ENCODE data around the gene TNFRSF25. TPM values are rescaled to one million over a fixed set of nuclear protein-coding genes. Genes with fewer than 3 reads are reported as not detected.

TNFRSF25 gene
- total and polyA plus RNA-seq, 2 experiments from 2014 or later: 13.6 to 25.3 TPM

DNA sequence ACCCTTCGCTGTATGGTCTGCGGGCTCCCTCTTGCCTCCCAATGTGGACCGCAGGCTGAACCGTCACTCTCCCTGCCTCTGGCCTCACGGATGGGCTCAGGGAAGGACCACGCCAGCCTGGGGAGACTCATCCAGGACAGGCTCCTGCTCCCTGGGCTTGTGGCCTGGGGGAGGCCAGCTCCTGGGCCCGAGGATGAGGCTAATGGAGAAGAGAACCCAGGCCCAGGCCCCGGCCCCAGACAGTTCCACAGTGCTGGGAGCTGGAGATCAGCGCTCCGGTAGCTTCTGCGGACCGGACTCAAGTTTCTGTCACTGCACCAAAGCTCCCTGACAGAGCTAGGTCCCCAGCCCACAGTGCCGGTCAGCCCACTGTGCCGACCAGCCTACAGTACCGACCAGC, 38.9 kb upstream of the TNFRSF25 start:
- H3K79me2 ChIP-seq (replicated peaks; ENCODE audit: insufficient read depth): no peaks in the 10 kb centered on the region
- Mint-ChIP-seq H3K27ac (no peak overlapping the region), H3K4me3 (no peak overlapping the region), H3K27me3 (ENCODE audit: insufficient read depth, low read depth, poor library complexity) (peaks cover 12% of the 10 kb centered on the region), H3K9me3 (no peaks in the 10 kb centered on the region), H3K4me1 (0 out of 3 replicates have a peak, but pooled peaks cover 3% of the 10 kb centered on the region), H3K36me3 (ENCODE audit: low read depth) (no peaks in the 10 kb centered on the region)
- H4K20me1 ChIP-seq (replicated peaks; ENCODE audit: insufficient read depth): no peaks in the 10 kb centered on the region
- no peak overlapping the region for H3K27ac ChIP-seq (ENCODE audit: low read depth)
- H3K36me3 ChIP-seq (ENCODE audit: insufficient read depth): no peaks in the 10 kb centered on the region
- no peaks in the 10 kb centered on the region for H3F3A ChIP-seq (replicated peaks; ENCODE audit: low read depth)
- H3K27me3 ChIP-seq (ENCODE audit: insufficient read depth): peaks cover 3% of the 10 kb centered on the region; the same call in 1 of the 2 replicates
- H3K4me3 ChIP-seq: no peak overlapping the region
- no peaks in the 10 kb centered on the region for H3K9me2 ChIP-seq (ENCODE audit: insufficient read depth)
- no peak for DNase-seq (ENCODE audit: low spot score)
- TF ChIP-seq, protein P1, sequence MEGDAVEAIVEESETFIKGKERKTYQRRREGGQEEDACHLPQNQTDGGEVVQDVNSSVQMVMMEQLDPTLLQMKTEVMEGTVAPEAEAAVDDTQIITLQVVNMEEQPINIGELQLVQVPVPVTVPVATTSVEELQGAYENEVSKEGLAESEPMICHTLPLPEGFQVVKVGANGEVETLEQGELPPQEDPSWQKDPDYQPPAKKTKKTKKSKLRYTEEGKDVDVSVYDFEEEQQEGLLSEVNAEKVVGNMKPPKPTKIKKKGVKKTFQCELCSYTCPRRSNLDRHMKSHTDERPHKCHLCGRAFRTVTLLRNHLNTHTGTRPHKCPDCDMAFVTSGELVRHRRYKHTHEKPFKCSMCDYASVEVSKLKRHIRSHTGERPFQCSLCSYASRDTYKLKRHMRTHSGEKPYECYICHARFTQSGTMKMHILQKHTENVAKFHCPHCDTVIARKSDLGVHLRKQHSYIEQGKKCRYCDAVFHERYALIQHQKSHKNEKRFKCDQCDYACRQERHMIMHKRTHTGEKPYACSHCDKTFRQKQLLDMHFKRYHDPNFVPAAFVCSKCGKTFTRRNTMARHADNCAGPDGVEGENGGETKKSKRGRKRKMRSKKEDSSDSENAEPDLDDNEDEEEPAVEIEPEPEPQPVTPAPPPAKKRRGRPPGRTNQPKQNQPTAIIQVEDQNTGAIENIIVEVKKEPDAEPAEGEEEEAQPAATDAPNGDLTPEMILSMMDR (conservative IDR thresholded peaks at IDR 0.05; ENCODE audit: low read depth in 2 of 2): no peak
- TF ChIP-seq ZNF331 (CRISPR knock-in tag; IDR thresholded peaks at IDR 0.05; ENCODE audit: low read depth) (no peak), EZH2 (IDR thresholded peaks at IDR 0.05; ENCODE audit: low read depth, unreplicated experiment) (no peak), ZNF114 (CRISPR knock-in tag; IDR thresholded peaks at IDR 0.05) (no peak), NANOG (IDR thresholded peaks at IDR 0.05; ENCODE audit: borderline replicate concordance) (no peak), EZH2phosphoT487 (IDR thresholded peaks at IDR 0.05; ENCODE audit: unreplicated experiment) (no peak), STAT1 (IDR thresholded peaks at IDR 0.05; ENCODE audit: unreplicated experiment) (no peak), POLR2AphosphoS5 (IDR thresholded peaks at IDR 0.05; ENCODE audit: low read depth) (no peak), CREB1 (CRISPR knock-in tag; IDR thresholded peaks at IDR 0.05; ENCODE audit: low read depth) (no peak), JUNB (IDR thresholded peaks at IDR 0.05; ENCODE audit: unreplicated experiment) (no peak)
- TF ChIP-seq, protein P2, sequence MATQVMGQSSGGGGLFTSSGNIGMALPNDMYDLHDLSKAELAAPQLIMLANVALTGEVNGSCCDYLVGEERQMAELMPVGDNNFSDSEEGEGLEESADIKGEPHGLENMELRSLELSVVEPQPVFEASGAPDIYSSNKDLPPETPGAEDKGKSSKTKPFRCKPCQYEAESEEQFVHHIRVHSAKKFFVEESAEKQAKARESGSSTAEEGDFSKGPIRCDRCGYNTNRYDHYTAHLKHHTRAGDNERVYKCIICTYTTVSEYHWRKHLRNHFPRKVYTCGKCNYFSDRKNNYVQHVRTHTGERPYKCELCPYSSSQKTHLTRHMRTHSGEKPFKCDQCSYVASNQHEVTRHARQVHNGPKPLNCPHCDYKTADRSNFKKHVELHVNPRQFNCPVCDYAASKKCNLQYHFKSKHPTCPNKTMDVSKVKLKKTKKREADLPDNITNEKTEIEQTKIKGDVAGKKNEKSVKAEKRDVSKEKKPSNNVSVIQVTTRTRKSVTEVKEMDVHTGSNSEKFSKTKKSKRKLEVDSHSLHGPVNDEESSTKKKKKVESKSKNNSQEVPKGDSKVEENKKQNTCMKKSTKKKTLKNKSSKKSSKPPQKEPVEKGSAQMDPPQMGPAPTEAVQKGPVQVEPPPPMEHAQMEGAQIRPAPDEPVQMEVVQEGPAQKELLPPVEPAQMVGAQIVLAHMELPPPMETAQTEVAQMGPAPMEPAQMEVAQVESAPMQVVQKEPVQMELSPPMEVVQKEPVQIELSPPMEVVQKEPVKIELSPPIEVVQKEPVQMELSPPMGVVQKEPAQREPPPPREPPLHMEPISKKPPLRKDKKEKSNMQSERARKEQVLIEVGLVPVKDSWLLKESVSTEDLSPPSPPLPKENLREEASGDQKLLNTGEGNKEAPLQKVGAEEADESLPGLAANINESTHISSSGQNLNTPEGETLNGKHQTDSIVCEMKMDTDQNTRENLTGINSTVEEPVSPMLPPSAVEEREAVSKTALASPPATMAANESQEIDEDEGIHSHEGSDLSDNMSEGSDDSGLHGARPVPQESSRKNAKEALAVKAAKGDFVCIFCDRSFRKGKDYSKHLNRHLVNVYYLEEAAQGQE (IDR thresholded peaks at IDR 0.05; ENCODE audit: unreplicated experiment): no peak
- TF ChIP-seq, protein P3, sequence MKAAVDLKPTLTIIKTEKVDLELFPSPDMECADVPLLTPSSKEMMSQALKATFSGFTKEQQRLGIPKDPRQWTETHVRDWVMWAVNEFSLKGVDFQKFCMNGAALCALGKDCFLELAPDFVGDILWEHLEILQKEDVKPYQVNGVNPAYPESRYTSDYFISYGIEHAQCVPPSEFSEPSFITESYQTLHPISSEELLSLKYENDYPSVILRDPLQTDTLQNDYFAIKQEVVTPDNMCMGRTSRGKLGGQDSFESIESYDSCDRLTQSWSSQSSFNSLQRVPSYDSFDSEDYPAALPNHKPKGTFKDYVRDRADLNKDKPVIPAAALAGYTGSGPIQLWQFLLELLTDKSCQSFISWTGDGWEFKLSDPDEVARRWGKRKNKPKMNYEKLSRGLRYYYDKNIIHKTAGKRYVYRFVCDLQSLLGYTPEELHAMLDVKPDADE (IDR thresholded peaks at IDR 0.05): no peak
- TF ChIP-seq, protein P4, sequence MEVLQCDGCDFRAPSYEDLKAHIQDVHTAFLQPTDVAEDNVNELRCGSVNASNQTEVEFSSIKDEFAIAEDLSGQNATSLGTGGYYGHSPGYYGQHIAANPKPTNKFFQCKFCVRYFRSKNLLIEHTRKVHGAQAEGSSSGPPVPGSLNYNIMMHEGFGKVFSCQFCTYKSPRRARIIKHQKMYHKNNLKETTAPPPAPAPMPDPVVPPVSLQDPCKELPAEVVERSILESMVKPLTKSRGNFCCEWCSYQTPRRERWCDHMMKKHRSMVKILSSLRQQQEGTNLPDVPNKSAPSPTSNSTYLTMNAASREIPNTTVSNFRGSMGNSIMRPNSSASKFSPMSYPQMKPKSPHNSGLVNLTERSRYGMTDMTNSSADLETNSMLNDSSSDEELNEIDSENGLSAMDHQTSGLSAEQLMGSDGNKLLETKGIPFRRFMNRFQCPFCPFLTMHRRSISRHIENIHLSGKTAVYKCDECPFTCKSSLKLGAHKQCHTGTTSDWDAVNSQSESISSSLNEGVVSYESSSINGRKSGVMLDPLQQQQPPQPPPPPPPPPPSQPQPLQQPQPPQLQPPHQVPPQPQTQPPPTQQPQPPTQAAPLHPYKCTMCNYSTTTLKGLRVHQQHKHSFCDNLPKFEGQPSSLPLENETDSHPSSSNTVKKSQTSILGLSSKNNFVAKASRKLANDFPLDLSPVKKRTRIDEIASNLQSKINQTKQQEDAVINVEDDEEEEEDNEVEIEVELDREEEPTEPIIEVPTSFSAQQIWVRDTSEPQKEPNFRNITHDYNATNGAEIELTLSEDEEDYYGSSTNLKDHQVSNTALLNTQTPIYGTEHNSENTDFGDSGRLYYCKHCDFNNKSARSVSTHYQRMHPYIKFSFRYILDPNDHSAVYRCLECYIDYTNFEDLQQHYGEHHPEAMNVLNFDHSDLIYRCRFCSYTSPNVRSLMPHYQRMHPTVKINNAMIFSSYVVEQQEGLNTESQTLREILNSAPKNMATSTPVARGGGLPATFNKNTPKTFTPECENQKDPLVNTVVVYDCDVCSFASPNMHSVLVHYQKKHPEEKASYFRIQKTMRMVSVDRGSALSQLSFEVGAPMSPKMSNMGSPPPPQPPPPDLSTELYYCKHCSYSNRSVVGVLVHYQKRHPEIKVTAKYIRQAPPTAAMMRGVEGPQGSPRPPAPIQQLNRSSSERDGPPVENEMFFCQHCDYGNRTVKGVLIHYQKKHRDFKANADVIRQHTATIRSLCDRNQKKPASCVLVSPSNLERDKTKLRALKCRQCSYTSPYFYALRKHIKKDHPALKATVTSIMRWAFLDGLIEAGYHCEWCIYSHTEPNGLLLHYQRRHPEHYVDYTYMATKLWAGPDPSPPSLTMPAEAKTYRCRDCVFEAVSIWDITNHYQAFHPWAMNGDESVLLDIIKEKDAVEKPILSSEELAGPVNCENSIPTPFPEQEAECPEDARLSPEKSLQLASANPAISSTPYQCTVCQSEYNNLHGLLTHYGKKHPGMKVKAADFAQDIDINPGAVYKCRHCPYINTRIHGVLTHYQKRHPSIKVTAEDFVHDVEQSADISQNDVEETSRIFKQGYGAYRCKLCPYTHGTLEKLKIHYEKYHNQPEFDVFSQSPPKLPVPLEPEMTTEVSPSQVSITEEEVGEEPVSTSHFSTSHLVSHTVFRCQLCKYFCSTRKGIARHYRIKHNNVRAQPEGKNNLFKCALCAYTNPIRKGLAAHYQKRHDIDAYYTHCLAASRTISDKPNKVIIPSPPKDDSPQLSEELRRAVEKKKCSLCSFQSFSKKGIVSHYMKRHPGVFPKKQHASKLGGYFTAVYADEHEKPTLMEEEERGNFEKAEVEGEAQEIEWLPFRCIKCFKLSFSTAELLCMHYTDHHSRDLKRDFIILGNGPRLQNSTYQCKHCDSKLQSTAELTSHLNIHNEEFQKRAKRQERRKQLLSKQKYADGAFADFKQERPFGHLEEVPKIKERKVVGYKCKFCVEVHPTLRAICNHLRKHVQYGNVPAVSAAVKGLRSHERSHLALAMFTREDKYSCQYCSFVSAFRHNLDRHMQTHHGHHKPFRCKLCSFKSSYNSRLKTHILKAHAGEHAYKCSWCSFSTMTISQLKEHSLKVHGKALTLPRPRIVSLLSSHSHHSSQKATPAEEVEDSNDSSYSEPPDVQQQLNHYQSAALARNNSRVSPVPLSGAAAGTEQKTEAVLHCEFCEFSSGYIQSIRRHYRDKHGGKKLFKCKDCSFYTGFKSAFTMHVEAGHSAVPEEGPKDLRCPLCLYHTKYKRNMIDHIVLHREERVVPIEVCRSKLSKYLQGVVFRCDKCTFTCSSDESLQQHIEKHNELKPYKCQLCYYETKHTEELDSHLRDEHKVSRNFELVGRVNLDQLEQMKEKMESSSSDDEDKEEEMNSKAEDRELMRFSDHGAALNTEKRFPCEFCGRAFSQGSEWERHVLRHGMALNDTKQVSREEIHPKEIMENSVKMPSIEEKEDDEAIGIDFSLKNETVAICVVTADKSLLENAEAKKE (CRISPR knock-in tag; IDR thresholded peaks at IDR 0.05): no peak
- ATAC-seq: no peak
- H3K4me1 ChIP-seq (ENCODE audit: insufficient read depth): no peaks in the 10 kb centered on the region
- no peak overlapping the region for H3K4me2 ChIP-seq
- H2AFZ ChIP-seq: no peak overlapping the region

Measured in GM23338 (cell line).